ENCODE results near the gene SH2D3A.
"Not testable (repeated sequence)": the region's sequence is repeated elsewhere in the genome, so short reads cannot be mapped to it uniquely, and the experiment has no call there.

SH2D3A gene

GRCh38 chr19:6762253-6762797 is 4.9 kb downstream of the SH2D3A start:
- intact Hi-C loops (cut with DNase I) = not testable (repeated sequence)
- DNase-seq = peak in 2 of 10 donors; percentile 17 to 52

GRCh38 chr19:6761053-6761676 is 6.1 kb downstream of the SH2D3A start:
- intact Hi-C loops (cut with DNase I) = no loop called here

GRCh38 chr19:6760606-6761005 is 6.6 kb downstream of the SH2D3A start:
- DNase-seq = peak in 2 of 10 donors; percentile 34 to 78

More at GRCh38 chr19:6761053-6761676, 6.1 kb downstream of the SH2D3A start:
- peak in 2 of 10 donors; percentile 6 to 41 for DNase-seq

GRCh38 chr19:6754653-6755463 is 12.4 kb downstream of the SH2D3A start:
- DNase-seq = peak in 2 of 10 donors; percentile 24 to 57
- intact Hi-C loops (cut with DNase I) = no loop called here

More at GRCh38 chr19:6760606-6761005, 6.6 kb downstream of the SH2D3A start:
- intact Hi-C loops (cut with DNase I) = no loop called here

GRCh38 chr19:6754136-6754535 is 13.1 kb downstream of the SH2D3A start:
- intact Hi-C loops (cut with DNase I) = no loop called here
- DNase-seq = peak in 2 of 10 donors; percentile 57 to 71

- intact Hi-C loops (cut with DNase I) = no loop called here
- DNase-seq = peak in 3 of 10 donors; percentile 21 to 81 (median 80)
Measured at GRCh38 chr19:6753178-6754031, 13.8 kb downstream of the SH2D3A start.

- peak in 2 of 10 donors; percentile 74 to 81 for DNase-seq
- intact Hi-C loops (cut with DNase I) = no loop called here
Measured at GRCh38 chr19:6752256-6753177, 14.7 kb downstream of the SH2D3A start.

- intact Hi-C loops (cut with DNase I) = no loop called here
- peak in 2 of 10 donors; percentile 34 to 55 for DNase-seq
Measured at GRCh38 chr19:6751189-6751588, 16.0 kb downstream of the SH2D3A start.

GRCh38 chr19:6750062-6750461 is 17.2 kb downstream of the SH2D3A start:
- no peak for DNase-seq

GRCh38 chr19:6748543-6748942 is 18.7 kb downstream of the SH2D3A start:
- DNase-seq = peak in 2 of 10 donors; percentile 4 to 5
- intact Hi-C loops (cut with DNase I) = not testable (repeated sequence)

More at GRCh38 chr19:6750062-6750461, 17.2 kb downstream of the SH2D3A start:
- intact Hi-C loops (cut with DNase I) = no loop called here

- intact Hi-C loops (cut with DNase I) = no loop called here
Measured at GRCh38 chr19:6745965-6746364, 21.3 kb downstream of the SH2D3A start.

GRCh38 chr19:6744381-6745301 is 22.6 kb downstream of the SH2D3A start:
- peak; percentile 41 to 92 (median 64) for DNase-seq
- intact Hi-C loops (cut with DNase I) = no loop called here

More at GRCh38 chr19:6745965-6746364, 21.3 kb downstream of the SH2D3A start:
- peak in 1 of 10 donors; percentile 57 for DNase-seq

GRCh38 chr19:6743714-6744380 is 23.4 kb downstream of the SH2D3A start:
- intact Hi-C loops (cut with DNase I) = no loop called here
- DNase-seq = peak in 1 of 10 donors; percentile 1

GRCh38 chr19:6743066-6743465 is 24.2 kb downstream of the SH2D3A start:
- intact Hi-C loops (cut with DNase I) = no loop called here
- peak in 2 of 10 donors; percentile 16 to 55 for DNase-seq

- DNase-seq = peak in 2 of 10 donors; percentile 66 to 86
Measured at GRCh38 chr19:6740589-6741343, 26.5 kb downstream of the SH2D3A start.

GRCh38 chr19:6739883-6740588 is 27.2 kb downstream of the SH2D3A start:
- intact Hi-C loops (cut with DNase I) = loop anchor here (5.0 kb wide), 1 partner anchor 213 kb away; no protein-coding TSS in a partner anchor
- DNase-seq = peak in 1 of 10 donors; percentile 61

More at GRCh38 chr19:6740589-6741343, 26.5 kb downstream of the SH2D3A start:
- intact Hi-C loops (cut with DNase I) = no loop called here
